ENCODE results near the gene AURKAIP1.
A peak's percentile ranks its signal among the peaks of the same experiment; 100 is the strongest.

The AURKAIP1 gene

DNA sequence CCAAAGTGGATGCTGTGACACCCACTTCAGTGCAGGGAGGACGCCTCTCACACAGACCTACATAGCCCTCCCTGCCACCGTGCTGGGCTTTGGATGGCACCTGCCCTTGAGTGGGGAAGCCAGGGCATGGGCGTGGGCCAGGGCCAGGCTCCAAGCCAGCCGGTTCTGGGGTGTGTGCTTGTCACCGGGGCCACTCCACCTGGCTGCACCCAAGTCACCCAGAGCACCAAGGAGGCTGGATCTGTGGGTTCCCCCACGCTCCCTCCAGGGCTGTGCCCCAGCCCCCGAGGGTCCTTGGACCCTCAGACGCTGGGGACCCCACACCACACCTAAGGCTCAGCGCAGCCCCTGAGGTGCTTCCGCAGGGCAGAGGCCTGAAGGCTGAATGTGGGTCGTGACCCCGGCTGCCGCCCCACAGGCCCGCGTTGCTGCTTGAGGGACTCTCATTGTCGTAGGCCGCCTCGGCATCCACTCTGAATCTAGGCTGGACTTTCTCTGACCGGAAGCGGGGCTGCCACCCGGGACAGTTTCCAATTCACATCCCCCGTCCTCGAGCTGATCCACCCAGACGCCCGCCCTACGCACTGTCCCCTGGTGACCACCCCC is 18.1 kb downstream of the AURKAIP1 start:
- TF ChIP-seq, protein P1, sequence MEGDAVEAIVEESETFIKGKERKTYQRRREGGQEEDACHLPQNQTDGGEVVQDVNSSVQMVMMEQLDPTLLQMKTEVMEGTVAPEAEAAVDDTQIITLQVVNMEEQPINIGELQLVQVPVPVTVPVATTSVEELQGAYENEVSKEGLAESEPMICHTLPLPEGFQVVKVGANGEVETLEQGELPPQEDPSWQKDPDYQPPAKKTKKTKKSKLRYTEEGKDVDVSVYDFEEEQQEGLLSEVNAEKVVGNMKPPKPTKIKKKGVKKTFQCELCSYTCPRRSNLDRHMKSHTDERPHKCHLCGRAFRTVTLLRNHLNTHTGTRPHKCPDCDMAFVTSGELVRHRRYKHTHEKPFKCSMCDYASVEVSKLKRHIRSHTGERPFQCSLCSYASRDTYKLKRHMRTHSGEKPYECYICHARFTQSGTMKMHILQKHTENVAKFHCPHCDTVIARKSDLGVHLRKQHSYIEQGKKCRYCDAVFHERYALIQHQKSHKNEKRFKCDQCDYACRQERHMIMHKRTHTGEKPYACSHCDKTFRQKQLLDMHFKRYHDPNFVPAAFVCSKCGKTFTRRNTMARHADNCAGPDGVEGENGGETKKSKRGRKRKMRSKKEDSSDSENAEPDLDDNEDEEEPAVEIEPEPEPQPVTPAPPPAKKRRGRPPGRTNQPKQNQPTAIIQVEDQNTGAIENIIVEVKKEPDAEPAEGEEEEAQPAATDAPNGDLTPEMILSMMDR (conservative IDR thresholded peaks at IDR 0.05) = no peak
- no peak overlapping the region for H3K27ac ChIP-seq

DNA sequence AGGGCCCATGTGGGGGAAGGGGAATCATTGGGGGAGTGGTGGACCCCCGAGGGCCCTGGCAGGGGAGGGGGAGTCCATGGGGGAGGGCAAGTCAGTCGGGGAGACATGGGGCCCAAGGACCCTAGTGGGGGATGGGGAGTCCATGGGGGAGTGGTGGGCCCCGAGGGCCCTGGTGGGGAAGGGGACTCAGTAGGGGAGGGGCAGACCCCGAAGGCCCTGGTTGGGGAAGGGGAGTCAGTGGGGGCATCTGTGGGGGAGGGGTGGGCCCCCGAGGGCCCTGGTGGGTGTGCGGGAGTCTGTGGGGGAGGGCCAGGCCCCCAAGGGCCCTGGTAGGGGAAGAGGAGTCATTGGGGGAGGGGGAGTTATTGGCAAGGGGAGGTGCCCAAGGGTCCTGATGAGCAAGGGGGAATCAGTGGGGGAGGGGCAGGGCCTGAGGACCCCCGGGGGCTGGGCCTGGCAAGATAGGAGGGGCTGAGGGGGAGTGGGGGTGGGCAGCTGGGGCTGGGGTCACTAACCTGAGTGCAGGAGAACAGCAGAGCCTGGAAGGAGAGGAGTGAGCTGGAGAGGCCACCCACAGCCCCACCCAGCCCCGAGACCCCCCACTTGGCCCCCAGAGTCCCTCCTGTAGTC is 18.7 kb downstream of the AURKAIP1 start:
- no peak overlapping the region for H3K27ac ChIP-seq
- TF ChIP-seq, protein P1 (conservative IDR thresholded peaks at IDR 0.05) = no peak

DNA sequence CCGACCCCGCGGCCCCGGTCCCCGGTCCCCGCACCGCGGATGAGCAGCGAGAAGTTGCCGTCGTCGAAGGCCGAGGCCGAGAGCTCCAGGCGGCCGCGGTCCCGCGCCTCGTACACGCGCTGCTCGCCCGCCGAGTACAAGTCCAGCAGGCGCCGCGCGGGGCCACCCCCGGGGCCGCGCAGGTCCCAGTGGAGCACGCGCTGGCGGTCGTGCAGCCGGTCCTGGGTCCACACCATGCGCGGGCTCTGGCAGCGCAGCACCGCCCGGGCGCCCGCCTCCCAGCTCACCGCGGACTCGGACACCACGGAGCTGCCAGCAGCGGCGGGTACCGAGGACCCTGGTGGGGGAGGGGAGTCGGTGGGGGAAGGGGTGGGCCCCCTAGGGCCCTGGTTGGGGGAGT is 19.6 kb downstream of the AURKAIP1 start:
- H3K27ac ChIP-seq = no peak overlapping the region
- TF ChIP-seq, protein P1 (conservative IDR thresholded peaks at IDR 0.05) = no peak

DNA sequence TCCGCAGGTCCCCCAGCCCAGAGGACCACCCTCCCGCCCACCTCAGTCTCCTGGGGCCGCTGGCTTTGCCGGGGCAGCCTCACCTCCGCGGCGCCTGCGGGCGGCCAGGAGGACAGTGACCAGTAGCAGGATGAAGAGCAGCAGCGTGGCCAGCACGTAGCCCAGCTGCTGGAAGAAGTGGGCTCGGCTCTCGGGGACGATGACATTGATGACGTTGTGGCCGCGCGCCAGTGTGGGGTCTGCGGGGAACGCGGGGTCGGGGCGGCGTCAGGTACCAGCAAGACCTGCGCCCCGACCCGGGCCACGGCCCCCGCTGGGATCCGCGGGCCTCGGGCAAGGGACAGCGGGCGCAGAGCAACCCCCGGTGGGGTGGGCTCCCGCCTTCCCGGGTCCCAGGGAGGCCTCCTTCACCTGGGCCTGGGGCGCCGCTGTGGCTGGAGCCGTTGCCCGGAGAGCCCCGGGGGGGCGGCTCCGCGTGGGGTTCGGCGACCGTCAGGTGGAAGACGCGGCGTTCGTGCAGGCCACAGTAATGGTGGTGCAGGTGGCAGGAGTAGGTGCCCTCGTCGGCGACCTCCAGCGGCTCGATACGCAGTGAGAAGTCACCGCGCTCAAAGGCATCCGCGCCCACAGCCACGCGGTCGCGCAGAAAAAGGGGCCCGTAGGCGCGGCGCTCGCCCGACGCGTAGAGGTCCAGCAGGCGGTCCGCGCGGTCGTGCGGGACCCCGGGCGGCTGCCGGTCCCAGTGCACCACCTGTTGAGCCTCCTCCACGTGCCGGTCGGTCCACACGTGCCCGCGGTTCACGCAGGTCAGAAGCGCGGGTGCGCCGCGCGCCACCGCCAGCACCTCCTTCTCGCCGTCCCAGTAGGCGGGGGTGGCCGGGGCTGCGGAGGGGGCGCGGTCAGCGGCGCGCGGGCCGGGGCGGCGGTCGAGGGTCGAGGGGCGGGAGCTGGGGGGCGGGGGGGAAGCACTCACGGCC is 20.4 kb downstream of the AURKAIP1 start:
- TF ChIP-seq, protein P1 (conservative IDR thresholded peaks at IDR 0.05) = no peak
- H3K27ac ChIP-seq = peak overlapping the region; percentile 64

DNA sequence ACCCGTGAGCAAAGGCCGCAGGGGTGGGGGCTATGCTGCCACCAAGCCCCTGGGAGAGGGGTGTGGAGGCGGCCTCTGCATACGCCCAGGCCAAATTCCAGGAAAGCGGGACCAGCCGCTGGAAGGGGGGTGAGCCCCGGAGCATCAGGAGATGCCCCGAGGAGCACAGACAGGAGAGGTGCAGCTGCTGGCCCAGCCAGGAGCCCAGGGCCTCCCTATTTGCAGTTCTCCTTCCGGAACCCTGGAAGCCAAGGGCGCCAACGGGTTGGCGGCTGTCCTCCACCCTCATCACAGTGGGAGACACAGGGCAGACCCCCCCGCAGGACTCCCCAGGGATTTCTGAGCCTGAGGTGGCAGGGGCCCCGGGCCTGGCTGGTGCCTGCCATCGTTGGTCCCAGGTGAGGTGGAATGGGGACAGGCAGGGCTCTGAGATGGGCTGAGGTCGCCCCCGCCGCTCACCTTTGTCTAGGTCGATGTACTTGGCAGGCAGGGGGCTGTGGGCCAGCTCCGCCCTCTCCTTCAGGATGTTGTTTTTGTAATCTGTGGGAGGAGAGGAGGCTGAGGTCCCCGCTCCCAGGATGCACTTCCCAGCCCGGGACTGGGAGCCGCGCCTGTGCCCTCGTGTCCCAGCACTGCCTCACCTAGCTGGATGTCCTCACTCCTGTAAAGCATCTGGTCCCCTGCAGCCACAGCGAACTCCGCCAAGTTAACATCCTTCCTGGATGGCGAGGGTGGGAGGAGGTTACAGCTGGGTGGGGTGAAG is 21.4 kb downstream of the AURKAIP1 start:
- H3K27ac ChIP-seq = peak overlapping the region; percentile 64
- TF ChIP-seq, protein P1 (conservative IDR thresholded peaks at IDR 0.05) = no peak

DNA sequence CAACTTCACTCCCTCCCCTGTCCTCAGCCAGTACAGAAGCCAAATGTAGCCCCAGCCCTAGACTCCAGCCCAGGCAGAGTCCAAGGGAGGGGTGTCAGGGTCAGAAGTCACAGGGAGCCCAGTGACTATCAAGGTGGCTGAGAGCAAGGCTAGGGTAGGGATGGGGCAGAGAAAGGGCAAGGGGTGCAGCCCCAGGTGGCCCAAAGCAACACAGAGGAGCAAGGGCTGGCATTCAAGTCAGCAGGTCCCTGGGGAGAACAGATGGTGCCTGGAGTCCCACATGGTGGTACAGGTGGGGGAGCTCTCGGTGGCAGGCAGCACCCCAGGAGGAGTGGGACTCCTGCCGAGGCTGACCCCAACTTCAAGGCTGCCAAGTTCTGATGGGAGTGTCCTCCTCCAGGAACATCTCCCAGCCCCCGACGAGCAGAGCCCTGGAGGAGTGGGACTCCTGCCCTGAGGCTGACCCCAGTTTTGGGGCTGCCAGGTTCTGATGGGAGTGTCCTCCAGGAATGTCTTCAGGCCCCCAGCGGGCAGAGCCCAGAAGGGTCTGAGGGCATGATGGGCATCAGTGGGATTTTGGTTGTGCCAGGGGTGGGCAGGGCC is 22.1 kb downstream of the AURKAIP1 start:
- H3K27ac ChIP-seq = peak overlapping the region; percentile 64
- TF ChIP-seq, protein P1 (conservative IDR thresholded peaks at IDR 0.05) = no peak
